ENCODE data around the gene RHO. TPM values are rescaled to one million over a fixed set of nuclear protein-coding genes. Genes with fewer than 3 reads are reported as not detected.
"Not testable (repeated sequence)": the region's sequence is repeated elsewhere in the genome, so short reads cannot be mapped to it uniquely, and the experiment has no call there.

RHO gene
- total and polyA plus RNA-seq, 3 experiments from 2014 or later = not detected

- no peak for DNase-seq
- H3K9me3 Mint-ChIP-seq = no peaks in the 10 kb centered on the region
- ChIA-PET CTCF (interaction anchor here (1.2 to 1.5 kb wide), 2 partner anchors 12 to 24 kb away, joined by 3 to 5 read pairs; no protein-coding TSS in a partner anchor), POLR2A (no interaction called here)
- peaks cover 0 to 14% (median 4%) of the 10 kb centered on the region in 3 donors for H3K36me3 Mint-ChIP-seq
- Histone ChIP-seq H3K27ac (ENCODE audit: low read depth, low read length) (no peak overlapping the region), H3K36me3 (ENCODE audit: insufficient read depth, low read length) (no peaks in the 10 kb centered on the region), H3K4me3 (ENCODE audit: low read length) (no peak overlapping the region), H3K9me3 (ENCODE audit: low read length) (no peaks in the 10 kb centered on the region), H3K4me1 (ENCODE audit: insufficient read depth, low read length) (no peaks in the 10 kb centered on the region), H3K27me3 (ENCODE audit: insufficient read depth, low read length, poor library complexity, severe bottlenecking) (no peaks in the 10 kb centered on the region)
- no peak overlapping the region for H3K27ac Mint-ChIP-seq
- no peaks in the 10 kb centered on the region for H3K27me3 Mint-ChIP-seq
- no peak overlapping the region for H3K4me3 Mint-ChIP-seq
- peaks cover 13 to 22% (median 16%) of the 10 kb centered on the region in 3 donors for H3K4me1 Mint-ChIP-seq
Observed at GRCh38 chr3:129513705-129514104, 14.7 kb upstream of the RHO start.

- Histone ChIP-seq H3K9me3 (ENCODE audit: low read length) (no peaks in the 10 kb centered on the region), H3K36me3 (ENCODE audit: insufficient read depth, low read length) (no peaks in the 10 kb centered on the region), H3K4me1 (ENCODE audit: insufficient read depth, low read length) (no peaks in the 10 kb centered on the region), H3K27ac (ENCODE audit: low read depth, low read length) (no peak overlapping the region), H3K4me3 (ENCODE audit: low read length) (no peak overlapping the region), H3K27me3 (ENCODE audit: insufficient read depth, low read length, poor library complexity, severe bottlenecking) (no peaks in the 10 kb centered on the region)
- Mint-ChIP-seq H3K9me3 (no peaks in the 10 kb centered on the region), H3K36me3 (peaks cover 0 to 14% (median 4%) of the 10 kb centered on the region in 3 donors), H3K4me3 (no peak overlapping the region), H3K27me3 (no peaks in the 10 kb centered on the region), H3K4me1 (peaks cover 13 to 22% (median 16%) of the 10 kb centered on the region in 3 donors), H3K27ac (peak overlapping the region in 2 of 8 donors; percentile 50 to 56)
- POLR2A ChIA-PET = no interaction called here
- CTCF ChIA-PET = interaction anchor here (1.5 kb wide), 1 partner anchor 12 kb away, joined by 5 read pairs; no protein-coding TSS in a partner anchor
- no peak for DNase-seq
Observed at GRCh38 chr3:129514110-129514509, 14.3 kb upstream of the RHO start.

GRCh38 chr3:129514563-129514962, 13.9 kb upstream of the RHO start:
- no peaks in the 10 kb centered on the region for H3K9me3 ChIP-seq (ENCODE audit: low read length)
- Mint-ChIP-seq H3K4me1 (peaks cover 13 to 22% (median 16%) of the 10 kb centered on the region in 3 donors), H3K27ac (peak overlapping the region in 2 of 8 donors; percentile 39 to 43), H3K36me3 (peaks cover 0 to 13% (median 4%) of the 10 kb centered on the region in 3 donors), H3K4me3 (no peak overlapping the region), H3K27me3 (no peaks in the 10 kb centered on the region), H3K9me3 (no peaks in the 10 kb centered on the region)
- DNase-seq = no peak
- ChIA-PET POLR2A (no interaction called here), CTCF (interaction anchor here (1.5 kb wide), 1 partner anchor 11 kb away, joined by 5 read pairs; no protein-coding TSS in a partner anchor)
- no peaks in the 10 kb centered on the region for H3K36me3 ChIP-seq (ENCODE audit: insufficient read depth, low read length)
- no peak overlapping the region for H3K27ac ChIP-seq (ENCODE audit: low read depth, low read length)
- H3K4me3 ChIP-seq (ENCODE audit: low read length) = no peak overlapping the region
- no peaks in the 10 kb centered on the region for H3K4me1 ChIP-seq (ENCODE audit: insufficient read depth, low read length)
- H3K27me3 ChIP-seq (ENCODE audit: insufficient read depth, low read length, poor library complexity, severe bottlenecking) = no peaks in the 10 kb centered on the region

- H3K27me3 ChIP-seq (ENCODE audit: insufficient read depth, low read length, poor library complexity, severe bottlenecking); DNase-seq; CTCF ChIA-PET; H3K36me3 ChIP-seq (ENCODE audit: insufficient read depth, low read length); H3K27me3 Mint-ChIP-seq; H3K27ac ChIP-seq (ENCODE audit: low read depth, low read length); H3K4me3 Mint-ChIP-seq; H3K9me3 Mint-ChIP-seq; H3K9me3 ChIP-seq (ENCODE audit: low read length); H3K4me3 ChIP-seq (ENCODE audit: low read length); H3K4me1 ChIP-seq (ENCODE audit: insufficient read depth, low read length): not testable (repeated sequence)
- Mint-ChIP-seq H3K4me1 (peaks cover 13 to 22% (median 16%) of the 10 kb centered on the region in 3 donors), H3K27ac (peak overlapping the region in 1 of 8 donors; percentile 39), H3K36me3 (peaks cover 0 to 17% (median 6%) of the 10 kb centered on the region in 3 donors)
- POLR2A ChIA-PET = interaction anchor here (0.6 kb wide), 1 partner anchor 86 kb away, joined by 3 read pairs; no protein-coding TSS in a partner anchor
Observed at GRCh38 chr3:129515108-129515820, 13.2 kb upstream of the RHO start.

GRCh38 chr3:129515821-129516432, 12.5 kb upstream of the RHO start:
- not testable (repeated sequence) for H3K4me3 ChIP-seq (ENCODE audit: low read length)
- peak overlapping the region in 2 of 8 donors; percentile 16 to 84 for H3K27ac Mint-ChIP-seq

GRCh38 chr3:129517516-129517915, 10.9 kb upstream of the RHO start:
- Mint-ChIP-seq H3K4me3 (peak overlapping the region in 1 of 7 donors; percentile 72), H3K9me3 (no peaks in the 10 kb centered on the region), H3K36me3 (peaks cover 0 to 9% (median 6%) of the 10 kb centered on the region in 3 donors), H3K4me1 (peaks cover 0 to 5% (median 0%) of the 10 kb centered on the region in 3 donors), H3K27ac (peak overlapping the region in 1 of 8 donors; percentile 56), H3K27me3 (peaks cover 0 to 2% of the 10 kb centered on the region in 2 donors)
- no peak for DNase-seq
- no peaks in the 10 kb centered on the region for H3K9me3 ChIP-seq (ENCODE audit: low read length)
- H3K4me1 ChIP-seq (ENCODE audit: insufficient read depth, low read length) = no peaks in the 10 kb centered on the region
- no peak overlapping the region for H3K27ac ChIP-seq (ENCODE audit: low read depth, low read length)
- CTCF ChIA-PET = no interaction called here
- H3K36me3 ChIP-seq (ENCODE audit: insufficient read depth, low read length) = no peaks in the 10 kb centered on the region
- no peaks in the 10 kb centered on the region for H3K27me3 ChIP-seq (ENCODE audit: insufficient read depth, low read length, poor library complexity, severe bottlenecking)
- no peak overlapping the region for H3K4me3 ChIP-seq (ENCODE audit: low read length)
- POLR2A ChIA-PET = no interaction called here

More at GRCh38 chr3:129515821-129516432, 12.5 kb upstream of the RHO start:
- H3K9me3 ChIP-seq (ENCODE audit: low read length); H3K9me3 Mint-ChIP-seq; H3K36me3 ChIP-seq (ENCODE audit: insufficient read depth, low read length); DNase-seq; H3K27ac ChIP-seq (ENCODE audit: low read depth, low read length); H3K4me3 Mint-ChIP-seq; CTCF ChIA-PET; H3K4me1 ChIP-seq (ENCODE audit: insufficient read depth, low read length); H3K27me3 Mint-ChIP-seq; H3K27me3 ChIP-seq (ENCODE audit: insufficient read depth, low read length, poor library complexity, severe bottlenecking): not testable (repeated sequence)
- Mint-ChIP-seq H3K4me1 (peaks cover 8 to 17% (median 12%) of the 10 kb centered on the region in 3 donors), H3K36me3 (peaks cover 0 to 17% (median 6%) of the 10 kb centered on the region in 3 donors)
- POLR2A ChIA-PET = interaction anchor here (0.6 kb wide), 1 partner anchor 86 kb away, joined by 3 read pairs; no protein-coding TSS in a partner anchor

- no peaks in the 10 kb centered on the region for H3K4me1 ChIP-seq (ENCODE audit: insufficient read depth, low read length)
- no peaks in the 10 kb centered on the region for H3K27me3 ChIP-seq (ENCODE audit: insufficient read depth, low read length, poor library complexity, severe bottlenecking)
- DNase-seq = no peak
- Mint-ChIP-seq H3K27ac (peak overlapping the region in 2 of 8 donors; percentile 19 to 36), H3K4me3 (no peak overlapping the region), H3K36me3 (peaks cover 0 to 6% (median 6%) of the 10 kb centered on the region in 3 donors), H3K9me3 (no peaks in the 10 kb centered on the region), H3K4me1 (peaks cover 0 to 5% (median 0%) of the 10 kb centered on the region in 3 donors), H3K27me3 (peaks cover 0 to 2% of the 10 kb centered on the region in 2 donors)
- CTCF ChIA-PET = no interaction called here
- H3K4me3 ChIP-seq (ENCODE audit: low read length) = no peak overlapping the region
- no peaks in the 10 kb centered on the region for H3K9me3 ChIP-seq (ENCODE audit: low read length)
- POLR2A ChIA-PET = interaction anchor here (0.6 kb wide), 1 partner anchor 890 kb away, joined by 4 read pairs; no protein-coding TSS in a partner anchor
- no peak overlapping the region for H3K27ac ChIP-seq (ENCODE audit: low read depth, low read length)
- H3K36me3 ChIP-seq (ENCODE audit: insufficient read depth, low read length) = no peaks in the 10 kb centered on the region
Observed at GRCh38 chr3:129518038-129518561, 10.3 kb upstream of the RHO start.

GRCh38 chr3:129518581-129518980, 9.9 kb upstream of the RHO start:
- H3K9me3 ChIP-seq (ENCODE audit: low read length) = no peaks in the 10 kb centered on the region
- no peak for DNase-seq
- H3K4me3 ChIP-seq (ENCODE audit: low read length) = no peak overlapping the region
- H3K4me1 ChIP-seq (ENCODE audit: insufficient read depth, low read length) = no peaks in the 10 kb centered on the region
- Mint-ChIP-seq H3K9me3 (no peaks in the 10 kb centered on the region), H3K27ac (peak overlapping the region in 2 of 8 donors; percentile 19 to 36), H3K4me3 (no peak overlapping the region), H3K4me1 (peaks cover 0 to 5% (median 0%) of the 10 kb centered on the region in 3 donors), H3K27me3 (peaks cover 0 to 2% of the 10 kb centered on the region in 2 donors), H3K36me3 (peaks cover 0 to 6% (median 6%) of the 10 kb centered on the region in 3 donors)
- CTCF ChIA-PET = no interaction called here
- POLR2A ChIA-PET = interaction anchor here (0.6 kb wide), 1 partner anchor 891 kb away, joined by 4 read pairs; no protein-coding TSS in a partner anchor
- no peaks in the 10 kb centered on the region for H3K36me3 ChIP-seq (ENCODE audit: insufficient read depth, low read length)
- H3K27ac ChIP-seq (ENCODE audit: low read depth, low read length) = no peak overlapping the region
- no peaks in the 10 kb centered on the region for H3K27me3 ChIP-seq (ENCODE audit: insufficient read depth, low read length, poor library complexity, severe bottlenecking)
